Ascending aorta (tissue), 2 donors: ENCODE measurements around the gene SMAP1. TPM values are rescaled to one million over a fixed set of nuclear protein-coding genes. Genes with fewer than 3 reads are reported as not detected.

Experiments
- DNase-seq, 2 donors: peaks; one replicate each; pipeline ENCODE4 v3.0.0-alpha.2; 2019; ENCODE audit warnings: low spot score in 2 of 2
- H3K27ac ChIP-seq, 2 donors: fragments of 200-600 bp; sonication (generic); one replicate each; pipeline ENCODE4 v1.5.1; 2016 to 2017; ENCODE audit warnings: mild to moderate bottlenecking in 1 of 2
- H3K27me3 ChIP-seq: fragments of 200-600 bp; sonication (generic); one replicate; pipeline ENCODE4 v1.5.1; 2017
- H3K36me3 ChIP-seq, 2 donors: fragments of 200-600 bp; sonication (generic); one replicate each; pipeline ENCODE4 v1.5.1; 2016
- H3K4me1 ChIP-seq, 2 donors: fragments of 200-600 bp; sonication (generic); one replicate each; pipeline ENCODE4 v1.5.1; 2016 to 2017; ENCODE audit warnings: mild to moderate bottlenecking in 1 of 2
- H3K4me3 ChIP-seq, 2 donors: fragments of 200-600 bp; sonication (generic); one replicate each; pipeline ENCODE4 v1.5.1; 2016 to 2017; ENCODE audit warnings: mild to moderate bottlenecking in 1 of 2
- H3K9me3 ChIP-seq, 2 donors: fragments of 200-600 bp; sonication (generic); one replicate each; pipeline ENCODE4 v1.5.1; 2016
- CTCF ChIP-seq, 3 experiments: fragments of 200-600 bp in 2 of 3; fragments of 450-650 bp in 1 of 3; sonication (generic) in 2 of 3; IDR thresholded peaks; one replicate each; pipeline ENCODE4 v1.5.1; 2016 to 2019; ENCODE audit warnings: antibody characterized with exemption in 3 of 3, mild to moderate bottlenecking in 1 of 3, moderate library complexity in 1 of 3
- intact Hi-C: fragments of 100-400 bp; cut with DNase I; formaldehyde crosslinking; loops from one replicate; pipeline ENCODE4 v1.15.1; 2023
- total RNA-seq: library from RNA; depleted of rRNA; stranded (reverse); fragments of >200 nt; gene quantifications from one replicate; pipeline ENCODE4 v1.1.0, GENCODE V29; 2016

The SMAP1 gene
- total RNA-seq, 1 donor from 2014 or later = 13.2 TPM

GRCh38 chr6:70629929-70630328, 37.8 kb upstream of the SMAP1 start:
- no peaks in the 10 kb centered on the region for H3K27me3 ChIP-seq
- no peaks in the 10 kb centered on the region for H3K36me3 ChIP-seq
- no peak overlapping the region for H3K27ac ChIP-seq
- intact Hi-C loops = no loop called here
- no peak overlapping the region for H3K4me3 ChIP-seq
- H3K4me1 ChIP-seq = no peaks in the 10 kb centered on the region
- DNase-seq = no peak
- TF ChIP-seq CTCF (IDR thresholded peaks at IDR 0.05) = no peak
- H3K9me3 ChIP-seq = no peaks in the 10 kb centered on the region

- H3K9me3 ChIP-seq = no peaks in the 10 kb centered on the region
- no peaks in the 10 kb centered on the region for H3K4me1 ChIP-seq
- no peak for DNase-seq
- no peak overlapping the region for H3K4me3 ChIP-seq
- no peaks in the 10 kb centered on the region for H3K36me3 ChIP-seq
- no peak overlapping the region for H3K27ac ChIP-seq
- no peaks in the 10 kb centered on the region for H3K27me3 ChIP-seq
- TF ChIP-seq CTCF (IDR thresholded peaks at IDR 0.05) = no peak
- intact Hi-C loops = no loop called here
These were observed 33.8 kb upstream of the SMAP1 start for GRCh38 chr6:70633870-70634269.

- TF ChIP-seq CTCF (IDR thresholded peaks at IDR 0.05) = no peak
These were observed 31.1 kb upstream of the SMAP1 start for GRCh38 chr6:70636596-70636995.

GRCh38 chr6:70638468-70638867, 29.2 kb upstream of the SMAP1 start:
- H3K27me3 ChIP-seq = no peaks in the 10 kb centered on the region
- H3K36me3 ChIP-seq = no peaks in the 10 kb centered on the region
- H3K4me1 ChIP-seq = no peaks in the 10 kb centered on the region
- H3K4me3 ChIP-seq = no peak overlapping the region
- intact Hi-C loops = no loop called here
- no peak for TF ChIP-seq CTCF (IDR thresholded peaks at IDR 0.05)
- H3K9me3 ChIP-seq = no peaks in the 10 kb centered on the region
- no peak overlapping the region for H3K27ac ChIP-seq
- no peak for DNase-seq

More at GRCh38 chr6:70636596-70636995, 31.1 kb upstream of the SMAP1 start:
- Histone ChIP-seq H3K27ac (no peak overlapping the region), H3K4me1 (no peaks in the 10 kb centered on the region), H3K4me3 (no peak overlapping the region), H3K9me3 (no peaks in the 10 kb centered on the region), H3K27me3 (no peaks in the 10 kb centered on the region), H3K36me3 (no peaks in the 10 kb centered on the region)
- intact Hi-C loops = no loop called here
- DNase-seq = no peak

- intact Hi-C loops = no loop called here
- no peak for DNase-seq
- no peak for TF ChIP-seq CTCF (IDR thresholded peaks at IDR 0.05)
These were observed 16.3 kb upstream of the SMAP1 start for GRCh38 chr6:70651326-70651905.

GRCh38 chr6:70652216-70652615, 15.5 kb upstream of the SMAP1 start:
- Histone ChIP-seq H3K36me3 (no peaks in the 10 kb centered on the region), H3K9me3 (no peaks in the 10 kb centered on the region), H3K27ac (no peak overlapping the region), H3K4me1 (no peaks in the 10 kb centered on the region), H3K4me3 (no peak overlapping the region), H3K27me3 (no peaks in the 10 kb centered on the region)
- TF ChIP-seq CTCF (IDR thresholded peaks at IDR 0.05) = no peak
- no peak for DNase-seq
- intact Hi-C loops = no loop called here

More at GRCh38 chr6:70651326-70651905, 16.3 kb upstream of the SMAP1 start:
- Histone ChIP-seq H3K36me3 (no peaks in the 10 kb centered on the region), H3K4me1 (no peaks in the 10 kb centered on the region), H3K27me3 (no peaks in the 10 kb centered on the region), H3K9me3 (no peaks in the 10 kb centered on the region), H3K4me3 (no peak overlapping the region), H3K27ac (no peak overlapping the region)
